ENCODE measurements around the gene MIEF1.
"Not testable (repeated sequence)": the region's sequence is repeated elsewhere in the genome, so short reads cannot be mapped to it uniquely, and the experiment has no call there.

The MIEF1 gene

GRCh38 chr22:39489094-39490068 is 12.7 kb upstream of the MIEF1 start:
- no peak for DNase-seq (ENCODE audit: low spot score)

DNA sequence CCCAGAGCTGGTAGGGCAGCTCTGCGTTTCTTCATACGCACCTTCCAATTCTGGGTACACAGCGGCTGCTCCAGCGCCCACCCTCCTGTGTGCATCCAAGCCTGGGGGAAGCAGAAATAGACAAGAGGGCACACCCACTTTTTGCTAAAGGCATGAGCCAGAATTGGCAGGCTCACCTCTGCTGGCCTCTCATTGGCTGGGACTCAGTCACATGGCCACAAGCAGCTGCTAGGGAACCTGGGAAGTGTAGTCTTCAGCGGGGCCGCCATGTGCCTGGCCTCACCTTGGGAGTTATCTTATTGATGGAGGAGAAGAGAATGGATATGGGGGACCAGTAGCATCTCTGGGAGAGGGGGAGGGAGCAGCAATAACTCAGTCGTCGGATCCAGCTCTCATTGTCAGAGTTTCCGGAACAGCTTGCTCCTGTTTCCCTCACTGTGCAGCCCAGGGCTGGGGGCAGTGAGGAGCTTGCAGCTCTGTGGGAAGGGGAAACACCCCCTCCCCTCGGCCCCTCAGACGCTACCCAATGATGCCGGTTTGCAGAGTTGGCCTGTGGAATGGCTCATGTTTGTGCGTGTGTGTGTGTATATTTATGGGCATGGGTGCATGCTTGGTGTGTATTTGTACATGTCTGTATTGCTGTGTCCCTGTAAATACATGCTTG is 11.8 kb upstream of the MIEF1 start:
- DNase-seq (ENCODE audit: low spot score), result peak; percentile 88

DNA sequence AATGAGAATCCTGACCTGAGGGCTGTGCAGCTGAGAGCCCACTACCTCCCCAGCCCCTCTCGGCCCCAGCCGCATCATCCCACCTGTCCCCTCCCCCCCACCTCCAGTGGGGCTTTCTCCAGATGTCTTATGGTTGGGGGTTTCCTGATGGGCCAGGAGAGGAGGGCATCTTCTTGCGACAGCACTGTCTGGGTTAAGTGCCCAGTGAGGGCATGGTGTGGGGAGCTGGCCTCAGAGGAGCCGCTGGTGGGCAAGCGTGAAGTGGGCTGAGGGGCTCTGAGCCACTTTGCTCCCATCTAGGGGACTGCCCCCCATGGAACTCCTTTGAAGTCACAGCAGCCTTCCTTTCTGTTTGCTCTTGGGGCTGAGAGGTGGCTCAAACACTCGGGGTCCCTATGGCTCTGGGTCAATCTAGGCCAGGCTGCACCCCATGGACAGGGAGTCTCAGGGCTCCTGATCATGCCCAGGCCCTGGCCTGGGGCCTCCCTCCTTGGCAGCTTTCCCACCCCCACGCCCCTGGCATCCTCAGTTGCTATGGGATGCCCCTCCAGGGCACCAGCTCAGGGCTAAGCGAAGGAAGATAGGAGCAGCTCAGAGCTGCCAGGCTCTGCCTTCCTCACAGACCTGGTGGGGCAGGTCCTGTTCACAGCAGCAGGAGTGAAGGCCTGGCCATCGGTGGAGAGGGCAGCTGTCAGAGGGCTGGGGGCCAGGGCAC is 11.0 kb upstream of the MIEF1 start:
- DNase-seq (ENCODE audit: low spot score), result no peak

DNA sequence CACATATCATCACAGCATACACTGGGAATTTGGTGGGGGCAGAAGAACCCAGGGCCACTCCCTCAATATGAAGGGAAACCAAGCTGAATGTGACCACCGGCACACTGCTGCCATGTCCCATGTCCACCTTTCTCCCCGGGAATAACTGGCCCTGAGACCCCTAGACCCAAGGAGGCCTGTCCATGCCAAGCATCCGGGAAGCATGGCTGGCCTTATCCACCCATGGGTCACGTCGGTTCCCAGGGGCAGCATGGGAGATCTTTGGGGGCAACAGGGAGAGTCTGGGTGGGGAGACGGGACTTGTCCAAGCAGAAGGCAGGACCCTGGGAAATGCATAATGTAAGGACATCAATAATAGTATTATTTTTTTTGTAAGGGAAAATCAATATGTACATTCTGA is 10.4 kb upstream of the MIEF1 start:
- DNase-seq (ENCODE audit: low spot score), result no peak

DNA sequence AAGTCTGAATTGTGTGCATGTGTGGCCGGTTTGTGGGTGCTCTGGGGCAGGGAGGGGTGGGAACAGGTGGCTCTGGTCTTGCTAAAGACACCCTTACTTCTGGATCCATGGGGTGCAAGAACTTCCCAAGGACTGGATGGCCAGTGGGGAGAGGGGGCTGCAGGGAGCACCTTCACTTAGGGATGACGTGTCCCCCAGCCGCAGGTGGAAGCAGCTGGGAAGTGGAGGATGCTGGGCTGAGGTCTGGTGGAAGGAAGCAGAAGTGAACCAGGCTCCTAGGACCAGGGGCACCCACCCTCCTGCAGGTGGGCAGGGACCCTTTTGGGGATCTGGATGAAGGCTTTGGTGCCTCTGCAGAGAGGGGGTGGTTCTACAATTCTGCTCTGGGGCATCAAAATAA is 9.9 kb upstream of the MIEF1 start:
- DNase-seq (ENCODE audit: low spot score), result no peak

DNA sequence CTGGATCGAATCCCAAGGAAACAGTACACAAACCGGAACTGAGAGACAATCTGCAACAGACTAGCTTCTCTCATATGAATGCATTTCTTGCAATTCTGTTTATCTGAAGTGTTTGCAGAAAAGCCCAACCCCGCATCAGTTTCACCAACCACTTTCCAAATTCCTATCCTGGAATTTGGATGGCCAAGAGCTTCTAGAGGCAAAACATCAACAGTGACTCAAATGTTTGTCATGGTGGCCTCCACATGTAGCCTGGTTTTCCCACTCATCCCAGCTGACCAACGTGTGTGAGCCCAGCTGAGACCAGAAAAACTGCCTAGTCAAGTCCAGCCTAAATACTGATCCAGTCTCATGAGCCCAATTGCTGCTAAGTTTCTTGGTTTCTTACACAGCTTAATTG is 8.3 kb upstream of the MIEF1 start:
- DNase-seq (ENCODE audit: low spot score), result no peak

GRCh38 chr22:39494471-39495120 is 7.5 kb upstream of the MIEF1 start:
- DNase-seq (ENCODE audit: low spot score), result no peak

- DNase-seq (ENCODE audit: low spot score), result peak; percentile 47
Measured at GRCh38 chr22:39496131-39496838, 5.8 kb upstream of the MIEF1 start.

- DNase-seq (ENCODE audit: low spot score), result no peak
Measured at GRCh38 chr22:39497429-39497828, 4.7 kb upstream of the MIEF1 start.

DNA sequence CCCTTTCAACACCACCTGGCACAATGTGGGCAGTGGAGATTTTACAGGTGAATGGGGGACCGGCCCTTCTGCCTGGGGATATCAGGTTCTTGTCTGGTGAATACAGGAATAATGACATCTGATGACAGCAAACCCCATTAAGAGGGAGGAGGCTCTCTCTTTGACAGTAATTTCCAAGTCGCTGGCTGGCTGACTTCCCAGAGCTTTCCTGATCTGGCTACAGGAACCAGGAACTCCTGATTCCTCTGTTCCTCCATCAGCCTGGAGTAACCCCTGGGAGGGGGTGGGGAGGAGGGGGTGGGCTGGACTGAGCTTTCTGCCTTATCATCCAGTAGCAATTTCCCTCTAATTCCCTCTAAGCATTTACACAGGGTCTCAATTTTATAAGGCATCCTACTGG is 3.7 kb upstream of the MIEF1 start:
- DNase-seq (ENCODE audit: low spot score), result no peak

DNA sequence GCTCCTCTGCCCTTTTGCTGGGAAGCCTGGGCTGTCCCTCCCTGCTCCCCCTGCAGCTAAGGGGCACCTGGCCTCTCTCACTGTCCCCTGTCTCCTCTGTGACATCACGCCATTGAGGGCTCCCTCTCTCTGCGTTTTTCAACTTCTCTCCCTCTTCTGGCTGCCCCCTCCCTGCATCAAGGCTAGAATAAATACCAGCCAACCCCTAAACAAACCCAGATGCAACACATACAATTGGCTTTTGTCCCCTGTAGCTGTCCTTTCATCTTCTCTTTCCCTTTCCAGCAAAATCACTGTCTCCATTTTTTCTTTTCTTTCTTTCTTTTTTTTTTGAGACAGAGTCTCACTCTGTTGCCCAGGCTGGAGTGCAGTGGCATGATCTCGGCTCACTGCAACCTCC is 3.3 kb upstream of the MIEF1 start:
- DNase-seq (ENCODE audit: low spot score), result no peak

GRCh38 chr22:39500101-39500500 is 2.0 kb upstream of the MIEF1 start:
- DNase-seq (ENCODE audit: low spot score), result no peak

GRCh38 chr22:39501644-39502108 is 414 bp upstream of the MIEF1 start:
- DNase-seq (ENCODE audit: low spot score), result no peak

GRCh38 chr22:39502789-39503409 is 809 bp downstream of the MIEF1 start:
- no peak for DNase-seq (ENCODE audit: low spot score)

GRCh38 chr22:39503630-39504029 is 1.5 kb downstream of the MIEF1 start:
- DNase-seq (ENCODE audit: low spot score), result no peak

- no peak for DNase-seq (ENCODE audit: low spot score)
Measured at GRCh38 chr22:39504071-39504470, 2.0 kb downstream of the MIEF1 start.

DNA sequence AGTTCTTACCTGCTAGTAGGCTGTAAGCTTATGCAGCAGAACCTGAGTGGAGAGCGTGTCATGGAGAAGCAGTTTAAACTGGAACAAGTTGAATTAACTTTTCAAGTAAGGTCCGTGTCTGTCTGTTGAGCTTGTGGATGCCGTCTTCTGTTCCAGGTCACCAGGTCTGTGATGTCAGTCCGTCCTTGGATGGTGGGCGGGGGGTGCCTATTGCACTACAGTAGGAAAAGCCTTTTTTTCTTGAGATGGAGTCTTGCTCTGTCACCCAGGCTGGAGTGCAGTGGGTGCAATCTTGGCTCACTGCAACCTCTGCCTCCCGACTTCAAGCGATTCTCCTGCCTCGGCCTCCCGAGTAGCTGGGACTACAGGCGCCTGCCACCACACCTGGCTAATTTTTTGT is 4.9 kb downstream of the MIEF1 start:
- not testable (repeated sequence) for DNase-seq (ENCODE audit: low spot score)

DNA sequence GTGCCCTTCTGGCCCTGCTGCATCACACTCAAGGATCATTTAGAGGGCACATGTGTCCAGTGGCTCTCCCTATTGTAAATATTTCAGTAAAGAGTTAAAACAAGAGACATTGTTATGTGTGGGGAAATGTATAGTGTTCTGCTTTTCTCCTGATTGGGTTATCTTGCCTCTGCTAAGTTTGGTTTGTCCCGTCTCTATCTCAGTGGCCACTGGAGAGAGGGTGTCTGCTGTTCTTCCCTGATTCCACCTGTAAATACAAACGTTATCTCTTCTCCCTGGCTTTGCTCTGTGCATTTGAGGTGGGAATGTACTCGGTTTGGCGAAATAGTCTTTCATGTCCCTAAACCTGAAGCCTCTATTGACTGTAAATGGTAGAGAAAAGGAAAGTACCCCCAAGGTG is 6.3 kb downstream of the MIEF1 start:
- DNase-seq (ENCODE audit: low spot score), result no peak

DNA sequence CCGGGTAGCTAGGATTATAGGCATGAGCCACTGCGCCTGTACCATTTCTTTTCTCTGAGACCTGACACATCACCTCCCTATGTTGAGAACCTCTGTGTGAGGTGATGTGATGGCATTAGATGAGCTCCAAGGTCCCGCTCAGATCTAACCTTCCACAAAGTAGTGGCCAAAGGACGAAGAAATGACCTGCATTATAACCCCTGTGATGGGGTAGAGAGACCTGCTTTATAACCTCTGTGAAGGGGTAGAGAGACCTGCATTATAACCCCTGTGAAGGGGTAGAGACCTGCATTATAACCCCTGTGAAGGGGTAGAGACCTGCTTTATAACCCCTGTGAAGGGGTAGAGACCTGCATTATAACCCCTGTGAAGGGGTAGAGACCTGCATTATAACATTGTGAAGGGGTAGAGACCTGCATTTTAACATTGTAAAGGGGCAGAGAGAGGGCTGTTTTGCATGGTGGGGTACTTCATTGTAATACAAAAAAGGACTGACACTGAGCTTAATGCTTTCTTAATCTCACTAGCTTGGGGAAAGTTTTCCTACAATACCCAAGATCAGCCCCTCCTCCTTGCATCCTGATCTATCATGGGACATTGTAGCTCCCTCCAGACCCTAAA is 8.5 kb downstream of the MIEF1 start:
- DNase-seq (ENCODE audit: low spot score), result no peak

DNA sequence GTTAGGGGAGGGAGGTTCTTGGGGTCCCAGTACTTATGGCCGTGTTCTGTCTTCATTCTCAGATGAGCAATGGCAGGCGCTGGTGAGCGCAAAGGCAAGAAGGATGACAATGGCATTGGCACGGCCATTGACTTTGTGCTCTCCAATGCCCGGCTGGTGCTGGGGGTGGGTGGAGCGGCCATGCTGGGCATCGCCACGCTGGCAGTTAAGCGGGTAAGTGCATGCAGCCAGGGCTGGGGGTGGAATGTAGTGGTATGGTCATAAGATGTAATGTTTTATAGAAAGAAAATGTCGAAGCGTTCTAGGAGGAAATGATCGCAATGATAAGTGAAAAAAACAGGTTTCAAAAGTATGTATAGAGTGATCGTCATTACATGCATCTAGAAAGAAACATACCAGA is 9.1 kb downstream of the MIEF1 start:
- no peak for DNase-seq (ENCODE audit: low spot score)

- no peak for DNase-seq (ENCODE audit: low spot score)
Measured at GRCh38 chr22:39512026-39512425, 9.9 kb downstream of the MIEF1 start.
